ENCODE data around the gene PSMD13. TPM values are rescaled to one million over a fixed set of nuclear protein-coding genes. Genes with fewer than 3 reads are reported as not detected.
A peak's percentile ranks its signal among the peaks of the same experiment; 100 is the strongest.
"Not testable (repeated sequence)": the region's sequence is repeated elsewhere in the genome, so short reads cannot be mapped to it uniquely, and the experiment has no call there.

Gene PSMD13
- 90.1 TPM for polyA plus RNA-seq (ENCODE audit: insufficient read length)

GRCh38 chr11:236774-237767 lies at the start of gene PSMD13:
Gene PSMD13 (plus strand): TSS chr11:236976. CDS start chr11:237050, 74 bp downstream.
- DNase-seq (ENCODE audit: low read depth), result peak; percentile 70

- DNase-seq (ENCODE audit: low read depth), result not testable (repeated sequence)
Measured at GRCh38 chr11:189200-189783, 47.5 kb upstream of the PSMD13 start.

DNA sequence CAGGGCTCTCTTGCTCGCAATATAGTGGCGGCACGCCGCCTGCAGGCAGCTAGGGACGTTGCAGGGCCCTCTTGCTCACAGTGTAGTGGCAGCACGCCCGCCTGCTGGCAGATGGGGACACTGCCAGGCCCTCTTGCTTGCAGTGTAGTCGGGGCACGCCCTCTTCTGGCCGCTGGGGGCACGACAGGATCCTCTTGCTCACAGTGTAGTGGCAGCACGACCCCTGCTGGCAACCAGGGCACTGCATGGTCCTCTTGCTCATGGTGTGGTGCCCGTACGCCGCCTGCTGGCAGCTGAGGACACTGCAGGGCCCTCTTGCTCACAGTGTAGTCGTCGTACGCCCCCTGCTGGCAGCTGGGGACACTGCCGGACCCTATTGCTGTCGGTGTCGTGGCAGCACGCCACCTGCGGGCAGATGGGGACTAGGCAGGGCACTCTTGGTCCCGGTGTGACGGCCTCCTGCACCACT lies 46.9 kb upstream of the PSMD13 start:
- DNase-seq (ENCODE audit: low read depth), result not testable (repeated sequence)

GRCh38 chr11:190546-190945 lies 46.2 kb upstream of the PSMD13 start:
- DNase-seq (ENCODE audit: low read depth), result not testable (repeated sequence)

DNA sequence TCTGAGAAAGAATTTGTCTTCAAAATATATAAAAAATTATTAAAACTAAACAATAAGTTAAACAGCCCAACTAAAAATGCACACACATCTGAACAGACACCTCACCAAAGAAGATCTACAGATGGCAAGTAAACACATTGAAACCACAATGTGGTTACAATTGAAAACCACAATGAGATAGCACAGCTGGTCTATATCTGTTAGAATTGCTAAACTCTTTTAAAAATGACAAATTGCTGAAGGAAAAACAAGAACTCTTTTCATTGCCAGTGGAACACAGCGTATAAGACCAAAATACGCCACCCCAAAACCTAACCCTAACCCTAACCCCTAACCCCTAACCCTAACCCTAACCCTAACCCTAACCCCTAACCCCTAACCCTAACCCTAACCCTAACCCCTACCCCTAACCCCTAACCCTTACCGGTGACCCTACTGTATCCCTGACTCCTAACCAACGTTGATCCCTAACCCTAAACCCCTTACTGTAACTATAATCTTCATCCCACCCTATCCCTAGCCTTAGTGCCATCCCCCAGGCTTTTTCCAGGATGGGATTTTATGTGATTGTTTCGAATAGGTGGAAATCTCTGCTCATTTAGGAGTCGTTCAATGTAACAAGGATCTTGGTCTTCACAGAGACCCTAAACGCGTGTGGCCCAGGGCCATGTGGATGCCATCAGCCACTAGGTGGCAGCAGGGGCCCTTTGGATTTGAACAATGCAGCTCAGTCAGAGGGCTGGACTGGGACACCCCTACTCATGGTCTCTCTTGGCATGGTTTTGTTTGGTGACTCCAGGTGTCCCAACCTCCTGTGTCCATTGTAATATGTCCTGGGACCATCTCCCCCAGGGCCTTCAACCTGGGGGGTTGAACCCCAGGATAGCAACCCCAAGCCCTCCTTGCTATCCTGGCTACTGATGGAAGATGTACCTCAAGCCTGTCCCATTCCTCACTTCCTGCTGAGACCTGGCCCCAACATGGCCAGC lies 45.0 kb upstream of the PSMD13 start:
- DNase-seq (ENCODE audit: low read depth), result not testable (repeated sequence)

- not testable (repeated sequence) for DNase-seq (ENCODE audit: low read depth)
Measured at GRCh38 chr11:192674-193128, 44.1 kb upstream of the PSMD13 start, which contains the start of gene SCGB1C1. Gene SCGB1C1 (plus strand): TSS chr11:193078. CDS start chr11:193100, 22 bp downstream.

DNA sequence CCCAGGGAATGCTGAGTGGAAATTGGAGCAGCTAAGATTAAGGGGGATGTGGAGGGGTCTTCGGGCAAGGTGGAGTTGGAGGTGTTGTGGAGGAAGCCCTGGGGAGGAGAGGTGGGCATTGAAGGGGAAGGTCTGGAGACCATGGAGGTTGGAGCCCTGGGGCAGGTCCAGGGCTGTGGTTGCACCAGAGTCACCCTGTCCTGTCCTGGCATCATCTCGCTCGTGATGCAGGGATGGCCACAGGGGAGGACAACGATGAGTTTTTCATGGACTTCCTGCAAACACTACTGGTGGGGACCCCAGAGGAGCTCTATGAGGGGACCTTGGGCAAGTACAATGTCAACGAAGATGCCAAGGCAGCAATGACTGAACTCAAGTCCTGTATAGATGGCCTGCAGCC lies 43.3 kb upstream of the PSMD13 start:
- not testable (repeated sequence) for DNase-seq (ENCODE audit: low read depth)

DNA sequence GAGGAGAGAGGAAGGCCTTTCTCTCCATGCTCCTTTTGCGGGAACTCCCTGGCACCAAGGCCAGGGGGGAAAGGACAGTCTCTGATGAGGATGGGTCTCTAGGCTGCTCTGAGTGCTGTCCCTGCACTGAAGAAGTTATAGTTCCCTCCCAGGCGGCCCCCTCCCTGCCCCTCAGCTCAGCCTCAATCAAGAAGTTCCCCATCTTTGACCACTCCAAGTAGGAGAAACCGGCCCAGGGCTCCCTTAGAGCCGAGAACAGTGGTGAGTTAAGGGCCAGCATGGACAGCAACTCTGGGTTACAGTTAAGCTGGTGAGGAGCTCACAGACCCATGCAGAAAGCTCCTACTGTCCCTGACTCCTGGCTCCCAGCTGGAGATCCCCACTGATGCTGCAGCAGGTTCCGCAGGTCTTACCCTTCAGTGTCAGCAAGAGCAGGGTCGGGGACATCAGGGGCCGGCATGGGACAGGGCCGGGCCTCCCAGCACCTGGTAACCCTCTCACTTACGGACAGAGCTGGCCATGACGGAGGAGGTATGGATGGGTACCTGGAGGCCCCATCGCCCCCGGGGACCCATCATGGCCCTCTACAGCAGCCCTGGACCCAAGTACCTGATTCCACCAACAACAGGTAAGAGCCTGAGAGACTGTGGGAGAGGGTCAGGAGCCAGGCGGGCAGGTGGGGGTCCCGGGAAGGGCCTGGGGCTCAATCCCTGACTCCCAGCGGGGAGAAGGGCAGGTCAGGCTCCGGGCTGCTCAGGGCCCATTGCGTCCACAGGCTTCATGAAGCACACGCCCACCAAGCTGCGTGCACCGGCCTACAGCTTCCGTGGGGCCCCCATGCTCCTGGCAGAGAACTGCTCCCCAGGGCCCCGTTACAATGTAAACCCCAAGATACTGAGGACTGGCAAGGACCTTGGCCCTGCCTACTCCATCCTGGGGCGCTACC lies 39.7 kb upstream of the PSMD13 start:
- no peak for DNase-seq (ENCODE audit: low read depth)

DNA sequence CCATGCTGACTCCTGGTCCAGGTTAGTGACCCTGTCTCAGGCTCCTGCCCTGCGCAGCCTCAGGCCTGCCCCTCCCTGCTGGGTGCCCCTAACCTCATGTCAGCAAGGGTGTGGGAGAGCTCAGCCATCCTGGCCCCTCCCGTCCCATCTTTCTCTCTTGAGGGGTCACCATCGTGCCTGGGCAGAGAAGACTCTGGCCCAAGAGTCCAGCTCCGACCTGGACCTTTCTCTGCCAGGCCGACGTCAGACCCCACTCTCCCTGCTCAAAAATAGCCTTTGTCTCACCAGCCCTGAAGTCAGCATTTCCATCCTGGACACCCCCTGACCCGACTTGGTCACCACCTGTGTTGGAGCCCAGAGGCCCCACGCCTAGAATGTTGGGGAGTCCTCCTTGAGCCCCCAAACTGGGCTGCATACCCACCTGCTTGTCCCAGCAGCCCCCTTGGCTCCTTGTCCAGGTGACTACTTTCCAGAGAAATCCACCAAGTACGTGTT lies 39.0 kb upstream of the PSMD13 start:
- DNase-seq (ENCODE audit: low read depth), result no peak

DNA sequence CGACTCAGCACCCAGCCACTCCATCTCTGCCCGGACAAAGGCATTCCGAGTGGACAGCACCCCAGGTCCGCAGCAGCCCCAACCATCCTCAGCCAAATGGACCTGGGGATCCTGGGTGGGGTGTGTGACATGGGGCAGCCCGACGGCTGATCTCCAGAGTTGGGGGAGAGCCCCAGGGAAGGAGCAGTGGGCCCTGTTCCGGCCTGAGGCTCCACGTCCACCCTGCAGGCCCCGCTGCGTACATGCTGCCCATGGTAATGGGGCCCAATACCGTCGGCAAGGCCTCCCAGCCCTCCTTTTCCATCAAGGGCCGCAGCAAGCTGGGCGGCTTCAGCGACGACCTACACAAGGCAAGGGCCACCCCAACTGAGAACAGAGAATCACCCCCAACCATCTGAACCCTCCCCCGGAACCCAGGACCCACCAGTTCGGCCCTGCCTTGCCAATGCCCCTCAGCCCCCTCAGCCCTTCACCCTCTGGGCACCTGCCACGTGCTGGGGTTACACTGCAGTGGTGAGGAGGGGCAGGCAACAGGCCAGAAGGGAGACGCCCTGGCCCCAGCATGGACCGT lies 38.5 kb upstream of the PSMD13 start:
- no peak for DNase-seq (ENCODE audit: low read depth)

GRCh38 chr11:199004-199581 lies 37.7 kb upstream of the PSMD13 start:
- no peak for DNase-seq (ENCODE audit: low read depth)

- DNase-seq (ENCODE audit: low read depth), result no peak
Measured at GRCh38 chr11:199782-200181, 37.0 kb upstream of the PSMD13 start.

GRCh38 chr11:200224-201003 lies 36.4 kb upstream of the PSMD13 start:
- DNase-seq (ENCODE audit: low read depth), result no peak

- DNase-seq (ENCODE audit: low read depth), result no peak
Measured at GRCh38 chr11:201966-202365, 34.8 kb upstream of the PSMD13 start.

DNA sequence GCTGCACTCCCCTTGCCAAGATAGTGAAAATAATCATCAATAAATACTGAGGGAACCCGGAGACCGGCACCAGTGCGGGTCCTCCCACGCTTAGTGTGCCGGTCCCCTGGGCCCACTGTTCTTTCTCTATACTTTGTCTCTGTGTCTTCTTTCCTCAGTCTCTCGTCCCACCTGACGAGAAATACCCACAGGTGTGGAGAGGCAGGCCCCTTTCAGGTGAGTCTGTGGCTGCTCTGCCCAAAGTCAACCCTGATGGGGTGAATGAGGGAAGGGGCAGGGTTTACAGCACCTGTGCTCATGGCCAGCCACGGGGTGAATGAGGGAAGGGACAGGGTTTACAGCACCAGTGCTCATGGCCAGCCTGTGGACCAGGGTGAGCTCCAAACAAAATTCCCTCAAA lies 34.3 kb upstream of the PSMD13 start:
- no peak for DNase-seq (ENCODE audit: low read depth)

- no peak for DNase-seq (ENCODE audit: low read depth)
Measured at GRCh38 chr11:203056-203944, 33.5 kb upstream of the PSMD13 start.

- DNase-seq (ENCODE audit: low read depth), result no peak
Measured at GRCh38 chr11:203945-204586, 32.7 kb upstream of the PSMD13 start.

Data from forelimb muscle (tissue), 1 donor.